ENCODE measurements around the gene APEH.
A peak's percentile ranks its signal among the peaks of the same experiment; 100 is the strongest.

Gene APEH

GRCh38 chr3:49670940-49671290 is 3.2 kb upstream of the APEH start:
- Histone ChIP-seq H4K20me1 (ENCODE audit: insufficient read depth, low read length, poor library complexity, severe bottlenecking) (peaks cover 13% of the 10 kb centered on the region), H3K4me2 (ENCODE audit: low read depth, low read length, poor library complexity, severe bottlenecking) (no peak overlapping the region), H3K4me3 (ENCODE audit: low read length, poor library complexity, severe bottlenecking) (no peak overlapping the region), H3K4me1 (ENCODE audit: insufficient read depth, low read length, poor library complexity, severe bottlenecking) (peaks cover 20% of the 10 kb centered on the region), H2AFZ (ENCODE audit: low read length) (no peak overlapping the region), H3K36me3 (ENCODE audit: insufficient read depth, low read length) (no peaks in the 10 kb centered on the region), H3K9ac (ENCODE audit: low read depth, low read length, poor library complexity, severe bottlenecking) (no peak overlapping the region), H3K9me3 (ENCODE audit: insufficient read depth, low read depth, low read length) (no peaks in the 10 kb centered on the region), H3K79me2 (ENCODE audit: insufficient read depth, low read length) (peaks cover 29% of the 10 kb centered on the region), H3K27me3 (ENCODE audit: insufficient read depth, low read length, poor library complexity, severe bottlenecking) (no peaks in the 10 kb centered on the region), H3K9me2 (replicated peaks; ENCODE audit: low read depth, low read length) (no peaks in the 10 kb centered on the region), H3F3A (ENCODE audit: low read depth) (0 out of 2 replicates have a peak, but pooled peaks cover 2% of the 10 kb centered on the region)
- TF ChIP-seq, protein P1, sequence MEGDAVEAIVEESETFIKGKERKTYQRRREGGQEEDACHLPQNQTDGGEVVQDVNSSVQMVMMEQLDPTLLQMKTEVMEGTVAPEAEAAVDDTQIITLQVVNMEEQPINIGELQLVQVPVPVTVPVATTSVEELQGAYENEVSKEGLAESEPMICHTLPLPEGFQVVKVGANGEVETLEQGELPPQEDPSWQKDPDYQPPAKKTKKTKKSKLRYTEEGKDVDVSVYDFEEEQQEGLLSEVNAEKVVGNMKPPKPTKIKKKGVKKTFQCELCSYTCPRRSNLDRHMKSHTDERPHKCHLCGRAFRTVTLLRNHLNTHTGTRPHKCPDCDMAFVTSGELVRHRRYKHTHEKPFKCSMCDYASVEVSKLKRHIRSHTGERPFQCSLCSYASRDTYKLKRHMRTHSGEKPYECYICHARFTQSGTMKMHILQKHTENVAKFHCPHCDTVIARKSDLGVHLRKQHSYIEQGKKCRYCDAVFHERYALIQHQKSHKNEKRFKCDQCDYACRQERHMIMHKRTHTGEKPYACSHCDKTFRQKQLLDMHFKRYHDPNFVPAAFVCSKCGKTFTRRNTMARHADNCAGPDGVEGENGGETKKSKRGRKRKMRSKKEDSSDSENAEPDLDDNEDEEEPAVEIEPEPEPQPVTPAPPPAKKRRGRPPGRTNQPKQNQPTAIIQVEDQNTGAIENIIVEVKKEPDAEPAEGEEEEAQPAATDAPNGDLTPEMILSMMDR (conservative IDR thresholded peaks at IDR 0.05; ENCODE audit: low read length) = no peak
- no peak for TF ChIP-seq EZH2phosphoT487 (IDR thresholded peaks at IDR 0.05; ENCODE audit: borderline replicate concordance)

DNA sequence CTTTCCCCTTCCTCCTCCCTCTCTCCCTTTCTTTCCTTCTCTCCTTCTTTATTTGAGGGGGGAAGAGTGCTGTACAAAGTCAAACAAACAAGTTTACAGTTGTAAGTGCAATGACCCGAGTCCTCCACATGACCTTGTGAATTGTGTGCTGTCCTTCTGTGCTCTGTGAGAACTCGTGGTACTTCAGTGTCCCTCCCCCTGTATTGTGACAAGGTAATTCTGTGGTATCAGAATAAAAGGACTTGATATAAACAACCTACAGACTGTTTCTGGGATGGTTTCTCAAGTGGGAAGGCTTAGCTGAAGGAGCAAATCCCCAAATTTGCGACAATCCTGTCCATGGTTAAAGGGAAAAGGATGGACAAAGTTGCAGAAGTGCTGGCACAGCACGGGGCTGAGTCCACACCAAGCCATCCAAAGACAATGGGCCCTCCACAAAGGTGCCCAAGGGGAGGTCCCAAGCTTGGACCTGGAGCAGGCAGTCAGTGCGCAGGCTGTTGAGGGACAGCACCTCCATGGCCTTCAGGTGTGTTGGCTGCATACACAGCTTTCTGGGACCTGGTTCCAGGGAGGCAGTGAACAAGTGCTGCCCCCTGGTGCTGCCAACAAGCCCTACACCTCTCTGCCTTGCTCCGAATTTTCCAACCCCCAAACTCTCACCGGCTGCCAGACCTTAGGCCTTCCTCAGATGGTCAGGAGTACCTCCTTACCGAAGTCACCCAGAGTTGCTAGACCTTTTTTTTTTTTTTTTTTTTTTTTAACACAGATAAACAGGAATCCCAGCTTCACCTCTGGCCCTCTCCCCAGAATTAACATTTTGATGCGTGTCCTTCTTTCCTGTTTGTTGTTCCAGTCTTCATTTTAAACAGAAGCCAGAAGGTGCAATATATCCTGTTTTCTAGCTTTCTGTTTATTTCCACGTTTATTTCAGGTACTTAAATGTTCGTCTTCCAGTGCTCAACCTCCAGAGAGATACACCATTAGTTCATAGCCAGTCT is 2.6 kb upstream of the APEH start:
- peaks cover 36% of the 10 kb centered on the region for H3K79me2 ChIP-seq (ENCODE audit: insufficient read depth, low read length)
- H3K4me2 ChIP-seq (ENCODE audit: low read depth, low read length, poor library complexity, severe bottlenecking) = peak overlapping the region; percentile 34
- no peaks in the 10 kb centered on the region for H3K9me2 ChIP-seq (replicated peaks; ENCODE audit: low read depth, low read length)
- H3K36me3 ChIP-seq (ENCODE audit: insufficient read depth, low read length) = peaks cover 3% of the 10 kb centered on the region; the same call in 1 of the 2 replicates
- 0 out of 2 replicates have a peak, but pooled peaks cover 2% of the 10 kb centered on the region for H3F3A ChIP-seq (ENCODE audit: low read depth)
- peaks cover 13% of the 10 kb centered on the region for H4K20me1 ChIP-seq (ENCODE audit: insufficient read depth, low read length, poor library complexity, severe bottlenecking)
- H2AFZ ChIP-seq (ENCODE audit: low read length) = no peak overlapping the region
- no peak for TF ChIP-seq EZH2phosphoT487 (IDR thresholded peaks at IDR 0.05; ENCODE audit: borderline replicate concordance)
- TF ChIP-seq, protein P1 (conservative IDR thresholded peaks at IDR 0.05; ENCODE audit: low read length) = peak; percentile 84
- H3K27me3 ChIP-seq (ENCODE audit: insufficient read depth, low read length, poor library complexity, severe bottlenecking) = no peaks in the 10 kb centered on the region
- H3K9me3 ChIP-seq (ENCODE audit: insufficient read depth, low read depth, low read length) = no peaks in the 10 kb centered on the region
- H3K4me1 ChIP-seq (ENCODE audit: insufficient read depth, low read length, poor library complexity, severe bottlenecking) = peaks cover 23% of the 10 kb centered on the region
- peak overlapping the region; percentile 6 for H3K9ac ChIP-seq (ENCODE audit: low read depth, low read length, poor library complexity, severe bottlenecking)
- no peak overlapping the region for H3K4me3 ChIP-seq (ENCODE audit: low read length, poor library complexity, severe bottlenecking)

GRCh38 chr3:49673121-49673714 is 933 bp upstream of the APEH start:
- TF ChIP-seq, protein P1 (conservative IDR thresholded peaks at IDR 0.05; ENCODE audit: low read length) = no peak
- TF ChIP-seq EZH2phosphoT487 (IDR thresholded peaks at IDR 0.05; ENCODE audit: borderline replicate concordance) = no peak
- peak overlapping the region; percentile 88 for H3K4me3 ChIP-seq (ENCODE audit: low read length, poor library complexity, severe bottlenecking)
- H3K4me1 ChIP-seq (ENCODE audit: insufficient read depth, low read length, poor library complexity, severe bottlenecking) = peaks cover 20% of the 10 kb centered on the region
- peaks cover 18% of the 10 kb centered on the region; the same call in 1 of the 2 replicates for H3K36me3 ChIP-seq (ENCODE audit: insufficient read depth, low read length)
- peaks cover 13% of the 10 kb centered on the region for H4K20me1 ChIP-seq (ENCODE audit: insufficient read depth, low read length, poor library complexity, severe bottlenecking)
- H2AFZ ChIP-seq (ENCODE audit: low read length) = peak overlapping the region; percentile 53; the same call in 1 of the 2 replicates
- 0 out of 2 replicates have a peak, but pooled peaks cover 2% of the 10 kb centered on the region for H3F3A ChIP-seq (ENCODE audit: low read depth)
- peaks cover 41% of the 10 kb centered on the region for H3K79me2 ChIP-seq (ENCODE audit: insufficient read depth, low read length)
- H3K9ac ChIP-seq (ENCODE audit: low read depth, low read length, poor library complexity, severe bottlenecking) = peak overlapping the region; percentile 98
- no peaks in the 10 kb centered on the region for H3K9me2 ChIP-seq (replicated peaks; ENCODE audit: low read depth, low read length)
- H3K27me3 ChIP-seq (ENCODE audit: insufficient read depth, low read length, poor library complexity, severe bottlenecking) = no peaks in the 10 kb centered on the region
- H3K4me2 ChIP-seq (ENCODE audit: low read depth, low read length, poor library complexity, severe bottlenecking) = peak overlapping the region; percentile 97
- no peaks in the 10 kb centered on the region for H3K9me3 ChIP-seq (ENCODE audit: insufficient read depth, low read depth, low read length)
